Neuronal stem cell (in vitro differentiated cells): ENCODE results near the gene DNAJB9.

ENCODE experiments used
- DNase-seq: peaks from one replicate; pipeline ENCODE4 v3.0.0-alpha.2; 2013; ENCODE audit warnings: low spot score
- H2AFZ ChIP-seq: one replicate; pipeline ENCODE4 v1.6.1; 2013; ENCODE audit warnings: mild to moderate bottlenecking, low read length, inconsistent platforms
- H2AK5ac ChIP-seq: 2 replicates; pipeline ENCODE4 v1.6.1; 2013; ENCODE audit warnings: low read depth, mild to moderate bottlenecking, inconsistent platforms, low read length, moderate library complexity, mixed read lengths
- H2BK120ac ChIP-seq: 2 replicates; pipeline ENCODE4 v1.6.1; 2013; ENCODE audit warnings: low read depth, mild to moderate bottlenecking, inconsistent platforms, low read length, moderate library complexity, mixed read lengths
- H2BK12ac ChIP-seq: one replicate; pipeline ENCODE4 v1.6.1; 2013; ENCODE audit warnings: low read length, inconsistent platforms
- H2BK15ac ChIP-seq: 2 replicates; pipeline ENCODE4 v1.6.1; 2013; ENCODE audit warnings: mild to moderate bottlenecking, low read length, inconsistent platforms, mixed read lengths
- H2BK5ac ChIP-seq: one replicate; pipeline ENCODE4 v1.6.1; 2013; ENCODE audit warnings: inconsistent platforms, mild to moderate bottlenecking, low read length, moderate library complexity
- H3K14ac ChIP-seq: one replicate; pipeline ENCODE4 v1.6.1; 2013; ENCODE audit warnings: low read length, inconsistent platforms
- H3K18ac ChIP-seq: 2 replicates; pipeline ENCODE4 v1.6.1; 2013; ENCODE audit warnings: low read length, inconsistent platforms
- H3K23ac ChIP-seq: 2 replicates; pipeline ENCODE4 v1.6.1; 2013; ENCODE audit warnings: low read depth, mild to moderate bottlenecking, mixed read lengths, low read length, inconsistent platforms; ENCODE audit not compliant: poor library complexity
- H3K27ac ChIP-seq: replicated peaks from 3 replicates; pipeline ENCODE4 v1.5.1; 2013; ENCODE audit warnings: low read length, inconsistent platforms
- H3K27me3 ChIP-seq, 3 experiments: 2 replicates each; pipeline ENCODE4 v1.6.1; 2013; ENCODE audit warnings: low read length in 3 of 3, mild to moderate bottlenecking in 2 of 3, inconsistent platforms in 1 of 3, low read depth in 1 of 3, mixed read lengths in 1 of 3, moderate library complexity in 1 of 3; ENCODE audit not compliant: control insufficient read depth in 3 of 3, insufficient read depth in 3 of 3
- H3K36me3 ChIP-seq, 2 donors: replicated peaks in 1 of 2; 2 replicates each; pipeline ENCODE4 v1.6.1; 2013; ENCODE audit warnings: low read length in 2 of 2; ENCODE audit not compliant: control insufficient read depth in 2 of 2, insufficient read depth in 2 of 2
- H3K4ac ChIP-seq: 2 replicates; pipeline ENCODE4 v1.6.1; 2013; ENCODE audit warnings: inconsistent platforms, mild to moderate bottlenecking, low read length, moderate library complexity
- H3K4me1 ChIP-seq, 2 donors: 1 replicate in 1 of 2; 2 replicates in 1 of 2; pipeline ENCODE4 v1.6.1; 2013; ENCODE audit warnings: low read length in 2 of 2, low read depth in 1 of 2; ENCODE audit not compliant: control insufficient read depth in 2 of 2, insufficient read depth in 1 of 2
- H3K4me2 ChIP-seq: one replicate; pipeline ENCODE4 v1.6.1; 2013; ENCODE audit warnings: mild to moderate bottlenecking, low read length, inconsistent platforms; ENCODE audit not compliant: insufficient read depth, poor library complexity, severe bottlenecking
- H3K4me3 ChIP-seq, 2 donors: 2 replicates each; pipeline ENCODE4 v1.5.1; 2013; ENCODE audit warnings: low read length in 2 of 2, mild to moderate bottlenecking in 2 of 2, inconsistent platforms in 1 of 2, moderate library complexity in 1 of 2
- H3K79me1 ChIP-seq: one replicate; pipeline ENCODE4 v1.6.1; 2013; ENCODE audit warnings: low read depth, mild to moderate bottlenecking, inconsistent platforms, low read length, moderate library complexity
- H3K9ac ChIP-seq: one replicate; pipeline ENCODE4 v1.6.1; 2013; ENCODE audit warnings: mild to moderate bottlenecking, low read depth, low read length, inconsistent platforms; ENCODE audit not compliant: poor library complexity
- H3K9me3 ChIP-seq, 2 donors: replicated peaks in 1 of 2; 2 replicates each; pipeline versions ENCODE3 to v1.6.1; 2013; ENCODE audit warnings: low read length in 2 of 2, mild to moderate bottlenecking in 2 of 2, inconsistent platforms in 1 of 2, low read depth in 1 of 2, mixed read lengths in 1 of 2, moderate library complexity in 1 of 2; ENCODE audit not compliant: control insufficient read depth in 2 of 2, insufficient read depth in 1 of 2
- H4K8ac ChIP-seq: one replicate; pipeline ENCODE4 v1.6.1; 2013; ENCODE audit warnings: low read depth, mild to moderate bottlenecking, inconsistent platforms, low read length, moderate library complexity
- H4K91ac ChIP-seq: one replicate; pipeline ENCODE4 v1.6.1; 2013; ENCODE audit warnings: low read length, low read depth, mild to moderate bottlenecking, inconsistent platforms; ENCODE audit not compliant: poor library complexity
- WGBS, 2 donors: extraction: QIAGEN DNeasy Blood & Tissue Kit; methylation state at CpG; one replicate each; pipeline ENCODE4 v1.1.7; 2013; ENCODE audit warnings: missing lambda C conversion rate in 2 of 2, mixed read lengths in 1 of 2; ENCODE audit not compliant: insufficient read length in 2 of 2, insufficient replicate concordance in 1 of 2; ENCODE audit errors: extremely low coverage in 2 of 2; 5-methylcytosine and 5-hydroxymethylcytosine counted together

The DNAJB9 gene

GRCh38 chr7:108609643-108610042 is 40.0 kb downstream of the DNAJB9 start:
- no peak overlapping the region for H2BK5ac ChIP-seq
- H3K4me2 ChIP-seq = no peak overlapping the region
- DNase-seq = no peak
- H4K8ac ChIP-seq = no peak overlapping the region
- no CpG with 5 or more reads among the region's 2 CpGs for WGBS, 2 donors
- H3K4me3 ChIP-seq = no peak overlapping the region
- no peak overlapping the region for H2BK15ac ChIP-seq
- H3K9me3 ChIP-seq = no peaks in the 10 kb centered on the region
- H3K9ac ChIP-seq = no peak overlapping the region
- H4K91ac ChIP-seq = no peak overlapping the region
- no peak overlapping the region for H3K4ac ChIP-seq
- H2AFZ ChIP-seq = no peak overlapping the region
- no peak overlapping the region for H3K23ac ChIP-seq
- peaks cover 0 to 6% (median 0%) of the 10 kb centered on the region in 3 experiments for H3K27me3 ChIP-seq
- H2BK120ac ChIP-seq = no peak overlapping the region
- no peak overlapping the region for H3K14ac ChIP-seq
- H3K79me1 ChIP-seq = no peaks in the 10 kb centered on the region
- H2BK12ac ChIP-seq = no peak overlapping the region
- no peak overlapping the region for H2AK5ac ChIP-seq
- H3K36me3 ChIP-seq = no peaks in the 10 kb centered on the region
- H3K18ac ChIP-seq = no peak overlapping the region
- no peak overlapping the region for H3K27ac ChIP-seq
- peaks cover 0 to 3% of the 10 kb centered on the region in 2 donors for H3K4me1 ChIP-seq

DNA sequence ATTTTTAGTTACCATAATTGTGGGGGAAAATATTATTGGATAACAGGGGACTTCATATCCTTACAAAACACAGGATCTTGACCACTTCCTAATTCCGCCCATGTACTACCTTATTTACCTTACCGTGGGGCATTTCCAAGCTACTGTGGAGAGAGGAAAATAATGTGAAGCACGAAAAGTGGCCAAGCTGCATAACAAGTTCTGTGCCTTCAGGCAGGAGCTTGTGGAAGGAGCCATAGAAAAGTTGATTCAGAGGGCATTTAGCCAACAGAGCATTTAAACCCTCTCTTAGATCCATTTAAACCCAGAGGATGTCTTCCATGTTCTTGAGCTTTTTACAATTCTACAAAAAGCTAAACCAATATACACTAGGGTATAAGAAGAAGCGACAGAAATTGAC is 41.6 kb downstream of the DNAJB9 start:
- Histone ChIP-seq H3K36me3 (no peaks in the 10 kb centered on the region), H3K27me3 (peaks cover 0 to 6% (median 0%) of the 10 kb centered on the region in 3 experiments), H3K79me1 (no peaks in the 10 kb centered on the region), H3K9me3 (no peaks in the 10 kb centered on the region), H3K14ac (no peak overlapping the region), H2BK5ac (no peak overlapping the region), H3K4me2 (no peak overlapping the region), H2BK12ac (no peak overlapping the region), H4K8ac (no peak overlapping the region), H2AFZ (no peak overlapping the region), H2AK5ac (no peak overlapping the region), H2BK120ac (no peak overlapping the region), H2BK15ac (no peak overlapping the region), H3K18ac (no peak overlapping the region), H3K23ac (no peak overlapping the region), H3K9ac (no peak overlapping the region), H3K27ac (no peak overlapping the region), H3K4me1 (peaks cover 0 to 3% of the 10 kb centered on the region in 2 donors), H3K4me3 (no peak overlapping the region), H4K91ac (no peak overlapping the region), H3K4ac (no peak overlapping the region)
- DNase-seq = no peak
- no CpG with 5 or more reads among the region's 4 CpGs for WGBS, 2 donors

DNA sequence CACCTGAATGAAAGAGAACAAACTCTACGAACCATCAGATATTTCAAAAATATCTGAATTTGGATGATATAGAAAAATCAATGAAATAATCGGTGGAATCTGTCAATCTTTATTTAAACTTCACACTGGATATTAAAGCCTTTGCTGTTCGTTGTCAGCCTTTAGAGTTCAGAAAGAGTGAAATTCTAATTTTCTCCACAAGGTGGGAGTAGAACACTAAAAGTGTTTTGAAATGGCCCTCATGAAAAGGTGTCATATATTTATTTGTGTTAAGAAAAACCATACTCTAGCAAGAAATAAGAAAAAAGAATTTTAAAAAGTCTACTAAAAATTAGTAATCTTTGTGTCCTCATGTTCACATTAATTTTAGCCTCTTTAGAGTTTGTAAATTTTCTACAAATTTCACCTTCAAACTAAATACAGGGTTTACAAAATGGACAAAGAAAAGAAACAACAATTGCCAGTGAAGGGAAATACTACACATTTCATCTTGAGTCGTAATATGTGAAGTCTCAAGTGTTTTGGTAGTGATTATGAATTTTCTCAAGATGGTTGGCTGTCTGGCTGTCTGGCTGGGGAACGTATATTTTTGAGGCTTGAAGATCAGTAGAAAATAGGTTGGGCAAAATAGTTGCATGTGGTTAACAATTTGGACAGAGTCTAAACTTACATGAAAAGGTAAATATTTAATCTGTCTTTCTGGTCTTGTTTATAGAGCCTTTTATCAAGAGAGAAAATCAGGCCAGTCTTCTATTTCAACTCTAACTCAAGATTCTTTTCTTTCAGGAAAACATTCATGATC is 43.7 kb downstream of the DNAJB9 start:
- Histone ChIP-seq H2AFZ (peak overlapping the region; percentile 7), H3K18ac (no peak overlapping the region), H4K91ac (no peak overlapping the region), H2BK5ac (no peak overlapping the region), H3K36me3 (no peaks in the 10 kb centered on the region), H2BK15ac (no peak overlapping the region), H3K9ac (no peak overlapping the region), H3K23ac (no peak overlapping the region), H3K4me3 (no peak overlapping the region), H3K4me2 (no peak overlapping the region), H3K14ac (no peak overlapping the region), H3K27me3 (peaks cover 0 to 6% (median 0%) of the 10 kb centered on the region in 3 experiments), H3K27ac (no peak overlapping the region), H3K4me1 (peaks cover 0 to 3% of the 10 kb centered on the region in 2 donors), H4K8ac (no peak overlapping the region), H2AK5ac (no peak overlapping the region), H2BK12ac (no peak overlapping the region), H3K9me3 (no peaks in the 10 kb centered on the region), H3K79me1 (no peaks in the 10 kb centered on the region), H3K4ac (no peak overlapping the region), H2BK120ac (no peak overlapping the region)
- WGBS, 2 donors = no CpG with 5 or more reads among the region's 5 CpGs
- peak; percentile 52 for DNase-seq

GRCh38 chr7:108613949-108614381 is 44.3 kb downstream of the DNAJB9 start:
- H2AFZ ChIP-seq = peak overlapping the region; percentile 7
- peaks cover 0 to 6% (median 0%) of the 10 kb centered on the region in 3 experiments for H3K27me3 ChIP-seq
- H3K4ac ChIP-seq = no peak overlapping the region
- H3K4me2 ChIP-seq = no peak overlapping the region
- no peak overlapping the region for H3K4me3 ChIP-seq
- H3K27ac ChIP-seq = no peak overlapping the region
- peaks cover 0 to 3% of the 10 kb centered on the region in 2 donors for H3K4me1 ChIP-seq
- WGBS, 2 donors = no CpG with 5 or more reads among the region's 4 CpGs
- no peaks in the 10 kb centered on the region for H3K36me3 ChIP-seq
- DNase-seq = no peak
- no peak overlapping the region for H4K91ac ChIP-seq
- no peak overlapping the region for H2AK5ac ChIP-seq
- no peak overlapping the region for H3K9ac ChIP-seq
- H2BK120ac ChIP-seq = no peak overlapping the region
- no peak overlapping the region for H3K18ac ChIP-seq
- no peak overlapping the region for H2BK5ac ChIP-seq
- no peaks in the 10 kb centered on the region for H3K79me1 ChIP-seq
- no peak overlapping the region for H3K14ac ChIP-seq
- H2BK15ac ChIP-seq = no peak overlapping the region
- no peak overlapping the region for H2BK12ac ChIP-seq
- H3K23ac ChIP-seq = no peak overlapping the region
- H3K9me3 ChIP-seq = no peaks in the 10 kb centered on the region
- no peak overlapping the region for H4K8ac ChIP-seq
